Measurements from ENCODE around the gene DPYSL4. TPM values are rescaled to one million over a fixed set of nuclear protein-coding genes. Genes with fewer than 3 reads are reported as not detected.

Gene DPYSL4
- total and polyA plus RNA-seq, 2 of the 4 experiments (the other 2 are of a cell fraction), result 8.1 to 30.5 TPM

GRCh38 chr10:132196178-132197113 lies 9.7 kb downstream of the DPYSL4 start (continued):
- TF ChIP-seq CTCF (conservative IDR thresholded peaks at IDR 0.05; ENCODE audit: low read depth, low read length), result no peak

Data from IMR-90 (cell line).